ENCODE data around the gene CORO1C.

DNA sequence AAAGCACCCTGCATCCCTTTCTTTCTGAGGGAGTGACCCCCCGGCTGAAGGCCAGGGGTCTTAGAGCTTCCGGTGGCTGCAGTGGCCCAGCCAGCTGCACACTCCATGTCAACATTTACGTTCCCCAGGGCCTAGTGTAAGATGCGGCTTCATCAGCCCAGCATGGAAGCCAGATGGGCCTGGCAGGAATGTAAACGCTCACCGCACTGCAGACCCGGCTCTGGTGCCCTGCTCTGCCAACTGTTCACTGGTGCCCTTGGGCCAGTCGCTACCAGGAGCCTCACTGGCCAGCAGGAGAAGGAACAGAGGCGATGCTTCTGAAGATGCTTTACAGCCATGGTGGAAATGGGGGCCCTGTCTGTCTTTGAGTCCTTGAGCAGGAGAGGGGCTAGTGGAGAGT lies 124.8 kb downstream of the CORO1C start:
- TF ChIP-seq POLR2AphosphoS5 (IDR thresholded peaks at IDR 0.05; ENCODE audit: low read depth, low read length) (no peak), SMC3 (IDR thresholded peaks at IDR 0.05; ENCODE audit: low read depth, low read length) (no peak), SIN3A (IDR thresholded peaks at IDR 0.05; ENCODE audit: borderline replicate concordance, low read depth, low read length) (no peak), TEAD4 (IDR thresholded peaks at IDR 0.05; ENCODE audit: borderline replicate concordance, insufficient read depth) (no peak), YY1 (IDR thresholded peaks at IDR 0.05; ENCODE audit: low read depth) (no peak), EP300 (IDR thresholded peaks at IDR 0.05; ENCODE audit: borderline replicate concordance in 1 of 2, low read depth in 1 of 2, low read length in 1 of 2) (no peak; a peak in 1 of 4 replicates), MXI1 (IDR thresholded peaks at IDR 0.05; ENCODE audit: low read depth, low read length) (peak; percentile 82; the same call in 1 of the 2 replicates), NFIC (IDR thresholded peaks at IDR 0.05; ENCODE audit: borderline replicate concordance) (no peak)
- TF ChIP-seq, protein P1, sequence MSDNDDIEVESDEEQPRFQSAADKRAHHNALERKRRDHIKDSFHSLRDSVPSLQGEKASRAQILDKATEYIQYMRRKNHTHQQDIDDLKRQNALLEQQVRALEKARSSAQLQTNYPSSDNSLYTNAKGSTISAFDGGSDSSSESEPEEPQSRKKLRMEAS (IDR thresholded peaks at IDR 0.05; ENCODE audit: low read depth), result no peak
- TF ChIP-seq, protein P2, sequence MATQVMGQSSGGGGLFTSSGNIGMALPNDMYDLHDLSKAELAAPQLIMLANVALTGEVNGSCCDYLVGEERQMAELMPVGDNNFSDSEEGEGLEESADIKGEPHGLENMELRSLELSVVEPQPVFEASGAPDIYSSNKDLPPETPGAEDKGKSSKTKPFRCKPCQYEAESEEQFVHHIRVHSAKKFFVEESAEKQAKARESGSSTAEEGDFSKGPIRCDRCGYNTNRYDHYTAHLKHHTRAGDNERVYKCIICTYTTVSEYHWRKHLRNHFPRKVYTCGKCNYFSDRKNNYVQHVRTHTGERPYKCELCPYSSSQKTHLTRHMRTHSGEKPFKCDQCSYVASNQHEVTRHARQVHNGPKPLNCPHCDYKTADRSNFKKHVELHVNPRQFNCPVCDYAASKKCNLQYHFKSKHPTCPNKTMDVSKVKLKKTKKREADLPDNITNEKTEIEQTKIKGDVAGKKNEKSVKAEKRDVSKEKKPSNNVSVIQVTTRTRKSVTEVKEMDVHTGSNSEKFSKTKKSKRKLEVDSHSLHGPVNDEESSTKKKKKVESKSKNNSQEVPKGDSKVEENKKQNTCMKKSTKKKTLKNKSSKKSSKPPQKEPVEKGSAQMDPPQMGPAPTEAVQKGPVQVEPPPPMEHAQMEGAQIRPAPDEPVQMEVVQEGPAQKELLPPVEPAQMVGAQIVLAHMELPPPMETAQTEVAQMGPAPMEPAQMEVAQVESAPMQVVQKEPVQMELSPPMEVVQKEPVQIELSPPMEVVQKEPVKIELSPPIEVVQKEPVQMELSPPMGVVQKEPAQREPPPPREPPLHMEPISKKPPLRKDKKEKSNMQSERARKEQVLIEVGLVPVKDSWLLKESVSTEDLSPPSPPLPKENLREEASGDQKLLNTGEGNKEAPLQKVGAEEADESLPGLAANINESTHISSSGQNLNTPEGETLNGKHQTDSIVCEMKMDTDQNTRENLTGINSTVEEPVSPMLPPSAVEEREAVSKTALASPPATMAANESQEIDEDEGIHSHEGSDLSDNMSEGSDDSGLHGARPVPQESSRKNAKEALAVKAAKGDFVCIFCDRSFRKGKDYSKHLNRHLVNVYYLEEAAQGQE (IDR thresholded peaks at IDR 0.05; ENCODE audit: low read depth, low read length), result no peak
- TF ChIP-seq, protein P3, sequence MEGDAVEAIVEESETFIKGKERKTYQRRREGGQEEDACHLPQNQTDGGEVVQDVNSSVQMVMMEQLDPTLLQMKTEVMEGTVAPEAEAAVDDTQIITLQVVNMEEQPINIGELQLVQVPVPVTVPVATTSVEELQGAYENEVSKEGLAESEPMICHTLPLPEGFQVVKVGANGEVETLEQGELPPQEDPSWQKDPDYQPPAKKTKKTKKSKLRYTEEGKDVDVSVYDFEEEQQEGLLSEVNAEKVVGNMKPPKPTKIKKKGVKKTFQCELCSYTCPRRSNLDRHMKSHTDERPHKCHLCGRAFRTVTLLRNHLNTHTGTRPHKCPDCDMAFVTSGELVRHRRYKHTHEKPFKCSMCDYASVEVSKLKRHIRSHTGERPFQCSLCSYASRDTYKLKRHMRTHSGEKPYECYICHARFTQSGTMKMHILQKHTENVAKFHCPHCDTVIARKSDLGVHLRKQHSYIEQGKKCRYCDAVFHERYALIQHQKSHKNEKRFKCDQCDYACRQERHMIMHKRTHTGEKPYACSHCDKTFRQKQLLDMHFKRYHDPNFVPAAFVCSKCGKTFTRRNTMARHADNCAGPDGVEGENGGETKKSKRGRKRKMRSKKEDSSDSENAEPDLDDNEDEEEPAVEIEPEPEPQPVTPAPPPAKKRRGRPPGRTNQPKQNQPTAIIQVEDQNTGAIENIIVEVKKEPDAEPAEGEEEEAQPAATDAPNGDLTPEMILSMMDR (IDR thresholded peaks at IDR 0.05), result no peak
